ENCODE results near the gene EYA3.

DNA sequence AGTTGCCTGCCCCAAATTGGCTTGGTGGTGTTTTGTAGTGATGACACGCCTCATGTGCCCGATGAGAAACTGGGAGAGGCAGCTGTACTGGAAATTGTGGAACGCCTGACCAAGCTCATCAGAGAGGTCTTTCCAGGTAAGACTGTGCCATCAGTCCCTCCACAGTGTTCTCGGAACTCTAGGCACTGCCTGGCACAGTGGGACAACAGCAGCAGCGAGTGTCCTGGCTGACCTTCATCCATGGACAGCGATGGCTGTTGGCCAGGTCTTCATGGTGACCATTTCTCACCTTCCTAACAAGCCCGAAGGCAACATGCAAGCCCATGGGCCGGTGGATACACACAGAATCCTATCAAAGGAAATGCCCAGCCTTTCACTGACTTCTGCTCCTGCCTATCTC is 139.4 kb downstream of the EYA3 start:
- TF ChIP-seq POLR2A (IDR thresholded peaks at IDR 0.05; ENCODE audit: control extremely low read depth in 1 of 2, low read depth in 2 of 2, low read length in 2 of 2) (no peak), RNF2 (IDR thresholded peaks at IDR 0.05; ENCODE audit: borderline replicate concordance, low read depth, low read length, missing control alignments, poor library complexity, severe bottlenecking) (no peak), KDM1A (IDR thresholded peaks at IDR 0.05; ENCODE audit: borderline replicate concordance, low read length) (no peak), NANOG (IDR thresholded peaks at IDR 0.05; ENCODE audit: insufficient read depth, low read depth, low read length, poor library complexity, severe bottlenecking) (no peak), EZH2 (IDR thresholded peaks at IDR 0.05; ENCODE audit: low read depth, low read length, severe bottlenecking) (no peak), EP300 (IDR thresholded peaks at IDR 0.05; ENCODE audit: borderline replicate concordance in 1 of 2, low read depth in 2 of 2, low read length in 2 of 2) (no peak), HDAC2 (IDR thresholded peaks at IDR 0.05; ENCODE audit: borderline replicate concordance in 1 of 2, low read depth in 2 of 2, low read length in 2 of 2) (no peak), FOSL1 (IDR thresholded peaks at IDR 0.05; ENCODE audit: insufficient read depth, low read depth, low read length) (no peak), RAD21 (IDR thresholded peaks at IDR 0.05 in 1 of 2, conservative IDR thresholded peaks at IDR 0.05 in 1 of 2; ENCODE audit: low read depth in 2 of 2, low read length in 2 of 2) (no peak), TBP (IDR thresholded peaks at IDR 0.05; ENCODE audit: low read depth, low read length) (no peak)
- TF ChIP-seq, protein P1, sequence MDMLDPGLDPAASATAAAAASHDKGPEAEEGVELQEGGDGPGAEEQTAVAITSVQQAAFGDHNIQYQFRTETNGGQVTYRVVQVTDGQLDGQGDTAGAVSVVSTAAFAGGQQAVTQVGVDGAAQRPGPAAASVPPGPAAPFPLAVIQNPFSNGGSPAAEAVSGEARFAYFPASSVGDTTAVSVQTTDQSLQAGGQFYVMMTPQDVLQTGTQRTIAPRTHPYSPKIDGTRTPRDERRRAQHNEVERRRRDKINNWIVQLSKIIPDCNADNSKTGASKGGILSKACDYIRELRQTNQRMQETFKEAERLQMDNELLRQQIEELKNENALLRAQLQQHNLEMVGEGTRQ (IDR thresholded peaks at IDR 0.05; ENCODE audit: low read length) = no peak
- TF ChIP-seq, protein P2, sequence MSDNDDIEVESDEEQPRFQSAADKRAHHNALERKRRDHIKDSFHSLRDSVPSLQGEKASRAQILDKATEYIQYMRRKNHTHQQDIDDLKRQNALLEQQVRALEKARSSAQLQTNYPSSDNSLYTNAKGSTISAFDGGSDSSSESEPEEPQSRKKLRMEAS (IDR thresholded peaks at IDR 0.05) = no peak
- TF ChIP-seq, protein P3, sequence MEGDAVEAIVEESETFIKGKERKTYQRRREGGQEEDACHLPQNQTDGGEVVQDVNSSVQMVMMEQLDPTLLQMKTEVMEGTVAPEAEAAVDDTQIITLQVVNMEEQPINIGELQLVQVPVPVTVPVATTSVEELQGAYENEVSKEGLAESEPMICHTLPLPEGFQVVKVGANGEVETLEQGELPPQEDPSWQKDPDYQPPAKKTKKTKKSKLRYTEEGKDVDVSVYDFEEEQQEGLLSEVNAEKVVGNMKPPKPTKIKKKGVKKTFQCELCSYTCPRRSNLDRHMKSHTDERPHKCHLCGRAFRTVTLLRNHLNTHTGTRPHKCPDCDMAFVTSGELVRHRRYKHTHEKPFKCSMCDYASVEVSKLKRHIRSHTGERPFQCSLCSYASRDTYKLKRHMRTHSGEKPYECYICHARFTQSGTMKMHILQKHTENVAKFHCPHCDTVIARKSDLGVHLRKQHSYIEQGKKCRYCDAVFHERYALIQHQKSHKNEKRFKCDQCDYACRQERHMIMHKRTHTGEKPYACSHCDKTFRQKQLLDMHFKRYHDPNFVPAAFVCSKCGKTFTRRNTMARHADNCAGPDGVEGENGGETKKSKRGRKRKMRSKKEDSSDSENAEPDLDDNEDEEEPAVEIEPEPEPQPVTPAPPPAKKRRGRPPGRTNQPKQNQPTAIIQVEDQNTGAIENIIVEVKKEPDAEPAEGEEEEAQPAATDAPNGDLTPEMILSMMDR (IDR thresholded peaks at IDR 0.05; ENCODE audit: control extremely low read depth in 1 of 3, insufficient read depth in 1 of 3, low read depth in 1 of 3, low read length in 3 of 3) = no peak
- TF ChIP-seq, protein P4, sequence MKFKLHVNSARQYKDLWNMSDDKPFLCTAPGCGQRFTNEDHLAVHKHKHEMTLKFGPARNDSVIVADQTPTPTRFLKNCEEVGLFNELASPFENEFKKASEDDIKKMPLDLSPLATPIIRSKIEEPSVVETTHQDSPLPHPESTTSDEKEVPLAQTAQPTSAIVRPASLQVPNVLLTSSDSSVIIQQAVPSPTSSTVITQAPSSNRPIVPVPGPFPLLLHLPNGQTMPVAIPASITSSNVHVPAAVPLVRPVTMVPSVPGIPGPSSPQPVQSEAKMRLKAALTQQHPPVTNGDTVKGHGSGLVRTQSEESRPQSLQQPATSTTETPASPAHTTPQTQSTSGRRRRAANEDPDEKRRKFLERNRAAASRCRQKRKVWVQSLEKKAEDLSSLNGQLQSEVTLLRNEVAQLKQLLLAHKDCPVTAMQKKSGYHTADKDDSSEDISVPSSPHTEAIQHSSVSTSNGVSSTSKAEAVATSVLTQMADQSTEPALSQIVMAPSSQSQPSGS (IDR thresholded peaks at IDR 0.05; ENCODE audit: low read length) = no peak

Data from H1 (cell line).